HFF-Myc (cell line): Measurements from ENCODE around the gene GNA12.

Source experiments
- DNase-seq: peaks from one replicate; pipeline ENCODE4 v3.0.0-alpha.2; 2011; ENCODE audit warnings: low read depth; ENCODE audit errors: extremely low read depth
- H3K4me3 ChIP-seq: replicated peaks from 2 replicates; pipeline ENCODE4 v1.5.1; 2011; ENCODE audit warnings: low read depth, mild to moderate bottlenecking, control low read depth, low read length
- TF ChIP-seq, protein P1 (sequence below): IDR thresholded peaks from 2 replicates; pipeline ENCODE4 v1.5.1; 2012; ENCODE audit warnings: mild to moderate bottlenecking, low read depth, low read length, control low read depth; ENCODE audit errors: missing control alignments

The GNA12 gene

DNA sequence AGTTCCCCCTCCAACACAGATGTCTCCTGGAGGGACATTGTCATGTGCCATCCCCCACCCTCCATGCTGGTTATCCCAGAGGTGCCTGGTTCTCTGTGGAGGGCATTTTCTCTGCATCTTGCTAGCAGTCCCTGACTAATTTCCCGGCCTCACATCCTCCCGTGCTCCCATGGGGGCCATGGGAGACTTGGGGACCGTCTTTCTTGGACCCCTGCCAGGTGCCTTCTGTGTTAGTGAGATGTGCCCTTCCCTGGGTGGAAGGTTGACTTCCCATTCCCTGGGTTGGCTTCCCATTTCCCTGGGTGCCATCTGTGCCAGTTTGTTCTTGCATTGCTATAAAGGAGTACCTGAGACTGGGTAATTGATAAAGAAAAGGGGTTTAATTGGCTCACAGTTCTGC lies 22.5 kb upstream of the GNA12 start:
- no peak overlapping the region for H3K4me3 ChIP-seq
- no peak for DNase-seq
- TF ChIP-seq, protein P1, sequence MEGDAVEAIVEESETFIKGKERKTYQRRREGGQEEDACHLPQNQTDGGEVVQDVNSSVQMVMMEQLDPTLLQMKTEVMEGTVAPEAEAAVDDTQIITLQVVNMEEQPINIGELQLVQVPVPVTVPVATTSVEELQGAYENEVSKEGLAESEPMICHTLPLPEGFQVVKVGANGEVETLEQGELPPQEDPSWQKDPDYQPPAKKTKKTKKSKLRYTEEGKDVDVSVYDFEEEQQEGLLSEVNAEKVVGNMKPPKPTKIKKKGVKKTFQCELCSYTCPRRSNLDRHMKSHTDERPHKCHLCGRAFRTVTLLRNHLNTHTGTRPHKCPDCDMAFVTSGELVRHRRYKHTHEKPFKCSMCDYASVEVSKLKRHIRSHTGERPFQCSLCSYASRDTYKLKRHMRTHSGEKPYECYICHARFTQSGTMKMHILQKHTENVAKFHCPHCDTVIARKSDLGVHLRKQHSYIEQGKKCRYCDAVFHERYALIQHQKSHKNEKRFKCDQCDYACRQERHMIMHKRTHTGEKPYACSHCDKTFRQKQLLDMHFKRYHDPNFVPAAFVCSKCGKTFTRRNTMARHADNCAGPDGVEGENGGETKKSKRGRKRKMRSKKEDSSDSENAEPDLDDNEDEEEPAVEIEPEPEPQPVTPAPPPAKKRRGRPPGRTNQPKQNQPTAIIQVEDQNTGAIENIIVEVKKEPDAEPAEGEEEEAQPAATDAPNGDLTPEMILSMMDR, result no peak

GRCh38 chr7:2864999-2865670 lies 21.0 kb upstream of the GNA12 start:
- no peak overlapping the region for H3K4me3 ChIP-seq
- TF ChIP-seq, protein P1, result peak; percentile 87
- peak; percentile 59 for DNase-seq

- TF ChIP-seq, protein P1, result no peak
- H3K4me3 ChIP-seq, result peak overlapping the region; percentile 17; the same call in 1 of the 2 replicates
Observed at GRCh38 chr7:2864204-2864985, 20.3 kb upstream of the GNA12 start.

GRCh38 chr7:2863461-2864066 lies 19.5 kb upstream of the GNA12 start:
- TF ChIP-seq, protein P1, result no peak
- peak overlapping the region; percentile 30 for H3K4me3 ChIP-seq
- DNase-seq, result peak; percentile 93

More at GRCh38 chr7:2864204-2864985, 20.3 kb upstream of the GNA12 start:
- no peak for DNase-seq

- DNase-seq, result no peak
- TF ChIP-seq, protein P1, result no peak
- no peak overlapping the region for H3K4me3 ChIP-seq
Observed at GRCh38 chr7:2862831-2863361, 18.8 kb upstream of the GNA12 start.

DNA sequence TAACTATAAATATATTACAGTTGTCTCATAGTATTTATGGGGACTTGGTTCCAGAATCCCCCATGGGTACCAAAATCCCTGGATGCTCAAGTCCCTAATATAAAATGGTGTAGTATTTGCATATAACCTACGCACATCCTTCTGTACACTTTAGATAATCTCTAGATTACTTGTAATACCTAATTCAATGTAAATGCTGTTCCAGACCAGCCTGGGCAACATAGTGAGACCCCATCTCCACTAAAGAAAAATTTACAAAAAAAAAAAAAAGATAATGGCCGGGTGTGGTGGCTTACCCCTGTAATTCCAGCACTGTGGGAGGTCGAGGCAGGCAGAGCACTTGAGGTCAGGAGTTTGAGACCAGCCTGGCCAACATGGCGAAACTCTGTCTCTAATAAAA lies 17.4 kb upstream of the GNA12 start:
- H3K4me3 ChIP-seq, result no peak overlapping the region
- no peak for DNase-seq
- TF ChIP-seq, protein P1, result no peak
